HepG2 (cell line): ENCODE measurements around the gene U2AF1L4. TPM values are rescaled to one million over a fixed set of nuclear protein-coding genes. Genes with fewer than 3 reads are reported as not detected.

Experiments
- AGO1 ChIP-seq: fragments of 200-400 bp; formaldehyde crosslinking; IDR thresholded peaks from 2 replicates; pipeline ENCODE4 v1.6.1; 2017; ENCODE audit warnings: mild to moderate bottlenecking, low read depth, low read length, moderate library complexity; ENCODE audit not compliant: poor library complexity, severe bottlenecking
- CENPX ChIP-seq: sonication (generic); formaldehyde crosslinking; IDR thresholded peaks from 2 replicates; pipeline ENCODE4 v1.9.0; 2021; ENCODE audit warnings: mild to moderate bottlenecking, missing genetic modification reagents, moderate library complexity
- CHD4 ChIP-seq: fragments of 200-600 bp; sonication (generic); IDR thresholded peaks from 2 replicates; pipeline ENCODE4 v1.7.0; 2017; ENCODE audit warnings: mild to moderate bottlenecking, low read length, borderline replicate concordance
- FOXK1 ChIP-seq: sonication (generic); formaldehyde crosslinking; IDR thresholded peaks from 2 replicates; pipeline ENCODE4 v1.4.0; 2020; ENCODE audit warnings: low read depth, missing genetic modification reagents, borderline replicate concordance
- MED8 ChIP-seq: sonication (generic); formaldehyde crosslinking; IDR thresholded peaks from 2 replicates; pipeline ENCODE4 v1.8.1; 2023; ENCODE audit warnings: mild to moderate bottlenecking, missing genetic modification reagents; ENCODE audit not compliant: insufficient replicate concordance
- POGZ ChIP-seq: sonication (generic); formaldehyde crosslinking; IDR thresholded peaks from 2 replicates; pipeline ENCODE4 v1.4.0; 2020; ENCODE audit warnings: mild to moderate bottlenecking, missing genetic modification reagents
- RAD21 ChIP-seq: fragments of 450-650 bp; formaldehyde crosslinking; IDR thresholded peaks from 2 replicates; pipeline ENCODE4 v1.5.0; 2020; ENCODE audit warnings: mild to moderate bottlenecking
- RFX1 ChIP-seq: fragments of 450-650 bp; IDR thresholded peaks from 2 replicates; pipeline ENCODE4 v1.6.1; 2017
- SIX1 ChIP-seq: sonication (generic); formaldehyde crosslinking; IDR thresholded peaks from 2 replicates; pipeline ENCODE4 v1.4.0; 2020; ENCODE audit warnings: missing genetic modification reagents, borderline replicate concordance
- SRSF4 ChIP-seq: fragments of 200-400 bp; formaldehyde crosslinking; IDR thresholded peaks from one replicate; pipeline ENCODE4 v1.6.1; 2018; ENCODE audit warnings: mild to moderate bottlenecking, low read depth, low read length, moderate library complexity; ENCODE audit not compliant: poor library complexity, severe bottlenecking
- SRY ChIP-seq: sonication (generic); formaldehyde crosslinking; IDR thresholded peaks from 2 replicates; pipeline ENCODE4 v1.8.0; 2022; ENCODE audit warnings: mild to moderate bottlenecking, missing genetic modification reagents
- ZFP82 ChIP-seq: sonication (generic); formaldehyde crosslinking; IDR thresholded peaks from 2 replicates; pipeline ENCODE4 v1.5.1; 2020; ENCODE audit warnings: mild to moderate bottlenecking, missing genetic modification reagents, borderline replicate concordance
- ZNF205 ChIP-seq: IDR thresholded peaks from 2 replicates; pipeline ENCODE4 v1.6.1; 2018; ENCODE audit warnings: missing biosample characterization, missing genetic modification reagents
- ZNF256 ChIP-seq: sonication (generic); formaldehyde crosslinking; conservative IDR thresholded peaks from 2 replicates; pipeline ENCODE4 v1.4.0; 2020; ENCODE audit warnings: missing genetic modification reagents
- ZNF33B ChIP-seq: sonication (generic); formaldehyde crosslinking; IDR thresholded peaks from 2 replicates; pipeline ENCODE4 v1.5.1; 2020; ENCODE audit warnings: mild to moderate bottlenecking, missing genetic modification reagents
- ZNF441 ChIP-seq: sonication (generic); formaldehyde crosslinking; IDR thresholded peaks from 2 replicates; pipeline ENCODE4 v1.7.0; 2021; ENCODE audit warnings: missing genetic modification reagents, borderline replicate concordance
- ZNF549 ChIP-seq: sonication (generic); formaldehyde crosslinking; IDR thresholded peaks from 2 replicates; pipeline ENCODE4 v1.5.0; 2020; ENCODE audit warnings: missing genetic modification reagents
- polyA plus RNA-seq, 8 experiments: library from polyadenylated mRNA; depleted of rRNA in 3 of 8; stranded (reverse) in 7 of 8; unstranded in 1 of 8; fragments of >200 nt; fragmentation: Illumina TruSeq in 4 of 8; extraction: Trizol in 4 of 8; gene quantifications; 2 replicates each; pipeline versions ENCODE4 v1.2.1 to v1.2.3, GENCODE V29; 2011 to 2016; ENCODE audit warnings: low read depth in 4 of 8, missing spikeins in 1 of 8, mixed read lengths in 1 of 8; ENCODE audit not compliant: insufficient read depth in 1 of 8
- total RNA-seq, 5 experiments: library from RNA; depleted of rRNA; stranded (reverse); fragments of >200 nt; fragmentation: Illumina TruSeq; extraction: Trizol; gene quantifications; 2 replicates each; pipeline ENCODE4 v1.2.3, GENCODE V29; 2016; ENCODE audit warnings: low read depth in 1 of 5
- TF ChIP-seq, protein P1 (sequence below): sonication (generic); formaldehyde crosslinking; IDR thresholded peaks from 2 replicates; pipeline ENCODE4 v1.4.0; 2020; ENCODE audit warnings: low read depth, mild to moderate bottlenecking, missing genetic modification reagents
- TF ChIP-seq, protein P2 (sequence below): sonication (generic); formaldehyde crosslinking; IDR thresholded peaks from 2 replicates; pipeline ENCODE4 v1.4.0; 2020; ENCODE audit warnings: missing genetic modification reagents
- TF ChIP-seq, protein P3 (sequence below): sonication (generic); formaldehyde crosslinking; conservative IDR thresholded peaks from 2 replicates; pipeline ENCODE4 v1.8.1; 2023; ENCODE audit warnings: missing genetic modification reagents
- TF ChIP-seq, protein P4 (sequence below): sonication (generic); formaldehyde crosslinking; IDR thresholded peaks from 2 replicates; pipeline ENCODE4 v1.5.0; 2020; ENCODE audit warnings: missing genetic modification reagents, mild to moderate bottlenecking, borderline replicate concordance

Gene U2AF1L4
- total and polyA plus RNA-seq, 2 of the 13 experiments (the other 11 are each of a cell fraction or from before 2014, with no cell fraction given), result 7.9 to 15.4 TPM

GRCh38 chr19:35748106-35749020, 3.1 kb upstream of the U2AF1L4 start, which contains the start of gene LIN37 (continued):
- TF ChIP-seq, protein P1, sequence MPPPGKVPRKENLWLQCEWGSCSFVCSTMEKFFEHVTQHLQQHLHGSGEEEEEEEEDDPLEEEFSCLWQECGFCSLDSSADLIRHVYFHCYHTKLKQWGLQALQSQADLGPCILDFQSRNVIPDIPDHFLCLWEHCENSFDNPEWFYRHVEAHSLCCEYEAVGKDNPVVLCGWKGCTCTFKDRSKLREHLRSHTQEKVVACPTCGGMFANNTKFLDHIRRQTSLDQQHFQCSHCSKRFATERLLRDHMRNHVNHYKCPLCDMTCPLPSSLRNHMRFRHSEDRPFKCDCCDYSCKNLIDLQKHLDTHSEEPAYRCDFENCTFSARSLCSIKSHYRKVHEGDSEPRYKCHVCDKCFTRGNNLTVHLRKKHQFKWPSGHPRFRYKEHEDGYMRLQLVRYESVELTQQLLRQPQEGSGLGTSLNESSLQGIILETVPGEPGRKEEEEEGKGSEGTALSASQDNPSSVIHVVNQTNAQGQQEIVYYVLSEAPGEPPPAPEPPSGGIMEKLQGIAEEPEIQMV (CRISPR knock-in tag), result peak; percentile 70; the same call in 1 of the 2 replicates
- TF ChIP-seq RAD21 (CRISPR knock-in tag) (no peak), ZNF256 (CRISPR knock-in tag) (no peak), ZNF205 (CRISPR knock-in tag) (0 out of 2 replicates have a peak, but pooled peaks have one; percentile 38), ZNF549 (CRISPR knock-in tag) (no peak), ZNF33B (CRISPR knock-in tag) (peak; percentile 32; the same call in 1 of the 2 replicates), MED8 (CRISPR knock-in tag) (no peak), ZNF441 (CRISPR knock-in tag) (no peak), CHD4 (no peak), CENPX (CRISPR knock-in tag) (no peak), SRY (no peak; the same call in 1 of the 2 replicates), POGZ (CRISPR knock-in tag) (peak; percentile 61), ZFP82 (CRISPR knock-in tag) (no peak), SRSF4 (no peak), RFX1 (no peak), FOXK1 (peak; percentile 99), AGO1 (no peak), SIX1 (CRISPR knock-in tag) (no peak)
- TF ChIP-seq, protein P2, sequence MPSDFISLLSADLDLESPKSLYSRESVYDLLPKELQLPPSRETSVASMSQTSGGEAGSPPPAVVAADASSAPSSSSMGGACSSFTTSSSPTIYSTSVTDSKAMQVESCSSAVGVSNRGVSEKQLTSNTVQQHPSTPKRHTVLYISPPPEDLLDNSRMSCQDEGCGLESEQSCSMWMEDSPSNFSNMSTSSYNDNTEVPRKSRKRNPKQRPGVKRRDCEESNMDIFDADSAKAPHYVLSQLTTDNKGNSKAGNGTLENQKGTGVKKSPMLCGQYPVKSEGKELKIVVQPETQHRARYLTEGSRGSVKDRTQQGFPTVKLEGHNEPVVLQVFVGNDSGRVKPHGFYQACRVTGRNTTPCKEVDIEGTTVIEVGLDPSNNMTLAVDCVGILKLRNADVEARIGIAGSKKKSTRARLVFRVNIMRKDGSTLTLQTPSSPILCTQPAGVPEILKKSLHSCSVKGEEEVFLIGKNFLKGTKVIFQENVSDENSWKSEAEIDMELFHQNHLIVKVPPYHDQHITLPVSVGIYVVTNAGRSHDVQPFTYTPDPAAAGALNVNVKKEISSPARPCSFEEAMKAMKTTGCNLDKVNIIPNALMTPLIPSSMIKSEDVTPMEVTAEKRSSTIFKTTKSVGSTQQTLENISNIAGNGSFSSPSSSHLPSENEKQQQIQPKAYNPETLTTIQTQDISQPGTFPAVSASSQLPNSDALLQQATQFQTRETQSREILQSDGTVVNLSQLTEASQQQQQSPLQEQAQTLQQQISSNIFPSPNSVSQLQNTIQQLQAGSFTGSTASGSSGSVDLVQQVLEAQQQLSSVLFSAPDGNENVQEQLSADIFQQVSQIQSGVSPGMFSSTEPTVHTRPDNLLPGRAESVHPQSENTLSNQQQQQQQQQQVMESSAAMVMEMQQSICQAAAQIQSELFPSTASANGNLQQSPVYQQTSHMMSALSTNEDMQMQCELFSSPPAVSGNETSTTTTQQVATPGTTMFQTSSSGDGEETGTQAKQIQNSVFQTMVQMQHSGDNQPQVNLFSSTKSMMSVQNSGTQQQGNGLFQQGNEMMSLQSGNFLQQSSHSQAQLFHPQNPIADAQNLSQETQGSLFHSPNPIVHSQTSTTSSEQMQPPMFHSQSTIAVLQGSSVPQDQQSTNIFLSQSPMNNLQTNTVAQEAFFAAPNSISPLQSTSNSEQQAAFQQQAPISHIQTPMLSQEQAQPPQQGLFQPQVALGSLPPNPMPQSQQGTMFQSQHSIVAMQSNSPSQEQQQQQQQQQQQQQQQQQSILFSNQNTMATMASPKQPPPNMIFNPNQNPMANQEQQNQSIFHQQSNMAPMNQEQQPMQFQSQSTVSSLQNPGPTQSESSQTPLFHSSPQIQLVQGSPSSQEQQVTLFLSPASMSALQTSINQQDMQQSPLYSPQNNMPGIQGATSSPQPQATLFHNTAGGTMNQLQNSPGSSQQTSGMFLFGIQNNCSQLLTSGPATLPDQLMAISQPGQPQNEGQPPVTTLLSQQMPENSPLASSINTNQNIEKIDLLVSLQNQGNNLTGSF, result no peak
- TF ChIP-seq, protein P3, sequence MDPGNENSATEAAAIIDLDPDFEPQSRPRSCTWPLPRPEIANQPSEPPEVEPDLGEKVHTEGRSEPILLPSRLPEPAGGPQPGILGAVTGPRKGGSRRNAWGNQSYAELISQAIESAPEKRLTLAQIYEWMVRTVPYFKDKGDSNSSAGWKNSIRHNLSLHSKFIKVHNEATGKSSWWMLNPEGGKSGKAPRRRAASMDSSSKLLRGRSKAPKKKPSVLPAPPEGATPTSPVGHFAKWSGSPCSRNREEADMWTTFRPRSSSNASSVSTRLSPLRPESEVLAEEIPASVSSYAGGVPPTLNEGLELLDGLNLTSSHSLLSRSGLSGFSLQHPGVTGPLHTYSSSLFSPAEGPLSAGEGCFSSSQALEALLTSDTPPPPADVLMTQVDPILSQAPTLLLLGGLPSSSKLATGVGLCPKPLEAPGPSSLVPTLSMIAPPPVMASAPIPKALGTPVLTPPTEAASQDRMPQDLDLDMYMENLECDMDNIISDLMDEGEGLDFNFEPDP (CRISPR knock-in tag), result no peak
- TF ChIP-seq, protein P4, sequence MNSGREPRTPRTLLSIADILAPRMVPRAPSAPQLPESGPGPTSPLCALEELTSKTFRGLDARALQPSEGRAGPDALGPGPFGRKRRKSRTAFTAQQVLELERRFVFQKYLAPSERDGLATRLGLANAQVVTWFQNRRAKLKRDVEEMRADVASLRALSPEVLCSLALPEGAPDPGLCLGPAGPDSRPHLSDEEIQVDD (CRISPR knock-in tag), result no peak; the same call in 1 of the 2 replicates
